WERI-Rb-1 (cell line): Measurements from ENCODE around the gene WDR5.
A peak's percentile ranks its signal among the peaks of the same experiment; 100 is the strongest.

Source experiments
- DNase-seq: peaks from one replicate; pipeline ENCODE4 v3.0.0-alpha.2; 2020
- H3K27ac ChIP-seq: fragments of 250-450 bp; sonication (Bioruptor Pico); 2 replicates; pipeline ENCODE4 v1.5.1; 2020; ENCODE audit warnings: mild to moderate bottlenecking, moderate library complexity
- H3K27me3 ChIP-seq: fragments of 250-450 bp; sonication (Bioruptor Pico); 2 replicates; pipeline ENCODE4 v1.5.1; 2021; ENCODE audit warnings: mild to moderate bottlenecking, low read depth, moderate library complexity; ENCODE audit not compliant: insufficient read depth, severe bottlenecking
- H3K36me3 ChIP-seq: fragments of 250-450 bp; sonication (Bioruptor Pico); 2 replicates; pipeline ENCODE4 v1.5.1; 2020; ENCODE audit warnings: mild to moderate bottlenecking, moderate library complexity
- H3K4me3 ChIP-seq: 2 replicates; pipeline ENCODE4 v1.5.1; 2011; ENCODE audit warnings: low read depth, mild to moderate bottlenecking, control low read depth, low read length
- H3K9me3 ChIP-seq: fragments of 250-450 bp; sonication (Bioruptor Pico); 2 replicates; pipeline ENCODE4 v1.5.1; 2021; ENCODE audit warnings: mild to moderate bottlenecking, moderate library complexity; ENCODE audit not compliant: severe bottlenecking
- TF ChIP-seq, protein P1 (sequence below): IDR thresholded peaks from 2 replicates; pipeline ENCODE4 v1.5.1; 2011; ENCODE audit warnings: low read depth, mild to moderate bottlenecking, control low read depth, inconsistent platforms, low read length

Gene WDR5

DNA sequence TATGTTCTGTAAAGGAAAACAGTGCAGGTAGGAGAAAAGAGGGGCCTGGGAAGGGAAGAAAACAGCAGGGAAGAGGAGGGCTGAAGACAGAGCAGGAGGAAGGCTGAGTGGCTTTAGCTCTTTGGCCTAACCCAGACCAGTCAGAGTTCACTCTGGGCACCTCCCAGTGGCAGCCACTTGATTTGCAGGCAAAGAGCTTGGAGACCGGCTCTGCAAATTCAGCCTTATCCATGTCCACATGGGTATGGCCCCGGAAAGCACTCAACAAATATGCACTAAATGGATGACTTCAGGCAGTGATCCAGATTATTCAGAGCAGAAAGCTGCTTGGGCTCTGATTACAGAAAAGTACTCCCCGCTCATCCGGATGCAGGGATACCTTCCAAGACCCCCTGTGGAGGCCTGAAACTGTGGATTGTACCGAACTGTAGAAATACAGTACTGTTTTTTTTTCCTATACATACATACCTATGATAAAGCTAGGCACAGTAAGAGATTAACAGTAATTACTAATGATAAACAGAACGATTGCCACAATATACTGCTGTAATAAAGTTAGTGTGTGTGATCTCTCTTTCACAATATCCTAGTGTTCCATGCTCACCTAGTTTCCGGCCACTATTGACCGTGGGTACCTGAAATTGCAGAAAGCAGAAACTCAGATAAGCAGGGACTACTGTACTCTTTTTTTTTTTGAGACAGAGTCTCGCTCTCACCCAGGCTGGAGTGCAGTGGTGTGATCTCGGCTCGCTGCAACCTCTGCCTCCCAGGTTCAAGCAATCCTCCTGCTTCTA, 33.1 kb downstream of the WDR5 start:
- H3K27me3 ChIP-seq = no peaks in the 10 kb centered on the region
- TF ChIP-seq, protein P1, sequence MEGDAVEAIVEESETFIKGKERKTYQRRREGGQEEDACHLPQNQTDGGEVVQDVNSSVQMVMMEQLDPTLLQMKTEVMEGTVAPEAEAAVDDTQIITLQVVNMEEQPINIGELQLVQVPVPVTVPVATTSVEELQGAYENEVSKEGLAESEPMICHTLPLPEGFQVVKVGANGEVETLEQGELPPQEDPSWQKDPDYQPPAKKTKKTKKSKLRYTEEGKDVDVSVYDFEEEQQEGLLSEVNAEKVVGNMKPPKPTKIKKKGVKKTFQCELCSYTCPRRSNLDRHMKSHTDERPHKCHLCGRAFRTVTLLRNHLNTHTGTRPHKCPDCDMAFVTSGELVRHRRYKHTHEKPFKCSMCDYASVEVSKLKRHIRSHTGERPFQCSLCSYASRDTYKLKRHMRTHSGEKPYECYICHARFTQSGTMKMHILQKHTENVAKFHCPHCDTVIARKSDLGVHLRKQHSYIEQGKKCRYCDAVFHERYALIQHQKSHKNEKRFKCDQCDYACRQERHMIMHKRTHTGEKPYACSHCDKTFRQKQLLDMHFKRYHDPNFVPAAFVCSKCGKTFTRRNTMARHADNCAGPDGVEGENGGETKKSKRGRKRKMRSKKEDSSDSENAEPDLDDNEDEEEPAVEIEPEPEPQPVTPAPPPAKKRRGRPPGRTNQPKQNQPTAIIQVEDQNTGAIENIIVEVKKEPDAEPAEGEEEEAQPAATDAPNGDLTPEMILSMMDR = peak; percentile 46
- no peak overlapping the region for H3K4me3 ChIP-seq
- H3K36me3 ChIP-seq = no peaks in the 10 kb centered on the region
- H3K9me3 ChIP-seq = peaks cover 7% of the 10 kb centered on the region
- peak; percentile 33 for DNase-seq
- no peak overlapping the region for H3K27ac ChIP-seq

DNA sequence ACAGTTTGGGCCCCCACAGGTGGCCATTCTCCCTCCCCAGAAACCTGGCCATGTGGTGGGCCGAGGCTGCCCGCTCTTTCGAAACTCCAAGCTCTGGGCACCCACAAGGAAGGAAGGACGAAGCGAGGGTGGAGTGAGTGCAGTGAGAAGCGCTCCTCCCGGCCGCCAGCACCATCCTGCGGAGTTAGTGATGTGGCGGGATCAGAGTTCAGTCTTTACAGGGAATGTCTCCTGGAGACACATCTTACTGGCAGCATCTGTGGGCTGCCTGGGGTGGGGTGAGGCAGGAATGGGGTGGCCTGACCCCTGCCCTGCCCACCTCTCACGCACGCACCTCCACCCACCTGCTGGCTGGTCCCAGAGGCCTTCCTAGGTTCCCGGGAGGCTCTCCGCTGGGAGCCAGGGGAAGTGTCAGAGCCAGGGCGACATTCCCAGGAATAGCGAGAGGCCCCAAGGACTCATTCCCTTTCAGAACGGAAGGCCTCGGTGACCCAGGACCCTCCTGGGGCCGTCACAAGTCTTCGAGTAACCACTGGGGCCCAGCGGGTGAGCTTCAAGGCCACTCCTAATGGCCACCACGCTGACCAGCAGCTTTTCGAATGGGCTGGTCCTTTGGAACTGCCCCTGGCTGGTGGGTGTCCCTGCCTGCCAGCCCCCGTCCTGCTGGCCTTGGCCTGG, 34.0 kb downstream of the WDR5 start:
- TF ChIP-seq, protein P1 = no peak
- Histone ChIP-seq H3K27ac (no peak overlapping the region), H3K36me3 (no peaks in the 10 kb centered on the region), H3K27me3 (no peaks in the 10 kb centered on the region), H3K4me3 (no peak overlapping the region), H3K9me3 (peaks cover 5% of the 10 kb centered on the region)
- DNase-seq = no peak

DNA sequence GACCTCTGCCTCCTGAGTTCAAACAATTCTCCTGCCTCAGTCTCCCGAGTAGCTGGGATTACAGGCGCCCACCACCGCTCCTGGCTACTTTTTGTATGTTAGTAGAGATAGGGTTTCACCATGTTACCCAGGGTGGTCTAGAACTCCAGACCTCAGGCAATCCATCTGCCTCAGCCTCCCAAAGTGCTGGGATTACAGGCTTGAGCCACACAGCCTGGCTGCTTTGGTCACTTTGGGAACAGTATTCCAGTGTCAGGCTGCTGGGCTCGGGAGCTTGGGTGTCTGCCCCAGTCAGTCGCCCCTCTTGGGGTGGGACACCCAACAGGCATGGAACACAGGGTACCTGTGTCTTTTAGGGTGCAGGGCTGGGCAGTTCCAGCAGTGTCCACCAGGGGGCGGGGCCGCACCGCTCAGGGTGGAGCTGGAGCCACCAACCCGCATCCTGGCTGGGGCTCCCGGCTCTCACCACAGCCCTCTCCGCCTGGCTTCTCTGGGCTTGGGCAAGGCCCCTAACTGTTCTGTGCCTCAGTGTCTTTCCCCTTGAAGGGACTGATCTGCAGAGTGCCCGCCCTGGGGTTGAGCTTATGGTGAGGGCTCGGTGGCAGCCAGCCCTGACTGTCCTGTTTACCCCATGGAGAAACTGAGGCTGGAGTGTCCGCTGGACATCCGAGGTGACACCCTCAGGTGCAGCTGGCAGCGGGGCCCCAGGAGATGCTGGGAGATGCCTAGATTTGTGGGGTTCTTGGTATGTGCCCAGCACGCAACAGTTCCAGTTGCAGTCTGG, 34.8 kb downstream of the WDR5 start:
- H3K27ac ChIP-seq = no peak overlapping the region
- TF ChIP-seq, protein P1 = no peak
- DNase-seq = no peak
- no peaks in the 10 kb centered on the region for H3K36me3 ChIP-seq
- peaks cover 5% of the 10 kb centered on the region for H3K9me3 ChIP-seq
- no peak overlapping the region for H3K4me3 ChIP-seq
- no peaks in the 10 kb centered on the region for H3K27me3 ChIP-seq

DNA sequence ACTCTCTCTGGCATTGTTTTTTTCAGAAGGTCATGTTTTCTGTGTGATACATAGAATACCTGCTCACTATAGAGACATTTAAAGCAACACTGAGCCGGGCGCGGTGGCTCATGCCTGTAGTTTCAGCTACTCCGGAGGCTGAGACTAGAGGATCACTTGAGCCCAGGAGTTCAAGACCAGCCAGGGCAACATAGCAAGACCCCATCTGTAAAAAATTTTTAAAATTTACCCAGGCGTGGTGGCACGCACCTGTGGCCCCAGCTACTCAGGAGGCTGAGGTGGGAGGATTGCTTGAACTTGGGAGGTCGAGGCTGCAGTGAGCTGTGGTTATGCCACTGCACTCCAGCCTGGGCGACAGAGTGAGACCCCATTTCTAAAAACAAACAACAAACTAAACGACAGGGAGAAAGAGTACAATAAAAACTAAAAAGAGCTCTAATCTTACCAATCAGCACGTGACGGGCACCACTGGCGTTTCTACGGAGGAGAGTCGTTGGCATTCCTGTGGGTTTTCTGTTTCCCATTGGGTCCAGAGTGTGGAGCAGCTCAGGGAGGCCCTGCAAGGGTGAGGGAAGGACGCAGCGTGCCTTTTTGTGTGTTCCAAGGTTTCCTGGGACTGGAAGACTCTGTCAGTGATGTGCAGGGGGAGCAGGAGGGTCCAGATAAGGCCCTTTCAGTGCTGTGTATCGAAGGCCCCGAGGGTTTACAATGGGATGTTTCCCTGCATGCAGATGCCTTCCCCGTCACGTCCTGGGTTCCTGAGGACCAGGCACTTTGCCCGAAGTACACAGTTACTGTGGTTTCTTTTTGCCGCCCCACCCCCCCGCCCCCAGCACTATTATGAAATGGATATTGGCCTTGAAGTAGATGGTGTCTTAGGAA, 35.7 kb downstream of the WDR5 start:
- Histone ChIP-seq H3K4me3 (no peak overlapping the region), H3K27ac (no peak overlapping the region), H3K27me3 (no peaks in the 10 kb centered on the region), H3K36me3 (no peaks in the 10 kb centered on the region), H3K9me3 (peaks cover 5% of the 10 kb centered on the region)
- TF ChIP-seq, protein P1 = no peak
- DNase-seq = no peak
